ENCODE results near the gene AGPS.

The AGPS gene

GRCh38 chr2:177549171-177549570 lies 156.6 kb downstream of the AGPS start:
- TF ChIP-seq REST (IDR thresholded peaks at IDR 0.05; ENCODE audit: insufficient read depth in 1 of 2, low read depth in 2 of 2, low read length in 2 of 2) = no peak
- no peak for TF ChIP-seq FOXP2 (optimal IDR thresholded peaks at IDR 0.05; ENCODE audit: borderline replicate concordance, extremely low read depth, extremely low read length, insufficient read depth)
- no peak for TF ChIP-seq SIN3A (IDR thresholded peaks at IDR 0.05; ENCODE audit: borderline replicate concordance, insufficient read depth, low read length)
- no peak for TF ChIP-seq TAF1 (IDR thresholded peaks at IDR 0.05; ENCODE audit: borderline replicate concordance, insufficient read depth, low read length)
- TF ChIP-seq POLR2AphosphoS5 (IDR thresholded peaks at IDR 0.05; ENCODE audit: low read depth, low read length) = no peak

GRCh38 chr2:177550264-177551200 lies 158.0 kb downstream of the AGPS start:
- TF ChIP-seq FOXP2 (optimal IDR thresholded peaks at IDR 0.05; ENCODE audit: borderline replicate concordance, extremely low read depth, extremely low read length, insufficient read depth) (no peak), SIN3A (IDR thresholded peaks at IDR 0.05; ENCODE audit: borderline replicate concordance, insufficient read depth, low read length) (no peak), TAF1 (IDR thresholded peaks at IDR 0.05; ENCODE audit: borderline replicate concordance, insufficient read depth, low read length) (no peak), REST (IDR thresholded peaks at IDR 0.05; ENCODE audit: insufficient read depth in 1 of 2, low read depth in 2 of 2, low read length in 2 of 2) (no peak), POLR2AphosphoS5 (IDR thresholded peaks at IDR 0.05; ENCODE audit: low read depth, low read length) (no peak)

- TF ChIP-seq TAF1 (IDR thresholded peaks at IDR 0.05; ENCODE audit: borderline replicate concordance, insufficient read depth, low read length) (no peak), POLR2AphosphoS5 (IDR thresholded peaks at IDR 0.05; ENCODE audit: low read depth, low read length) (no peak), SIN3A (IDR thresholded peaks at IDR 0.05; ENCODE audit: borderline replicate concordance, insufficient read depth, low read length) (no peak), FOXP2 (optimal IDR thresholded peaks at IDR 0.05; ENCODE audit: borderline replicate concordance, extremely low read depth, extremely low read length, insufficient read depth) (no peak), REST (IDR thresholded peaks at IDR 0.05; ENCODE audit: insufficient read depth in 1 of 2, low read depth in 2 of 2, low read length in 2 of 2) (no peak)
Observed at GRCh38 chr2:177551989-177552421, 159.4 kb downstream of the AGPS start.

GRCh38 chr2:177552422-177553175 lies 160.0 kb downstream of the AGPS start:
- TF ChIP-seq SIN3A (IDR thresholded peaks at IDR 0.05; ENCODE audit: borderline replicate concordance, insufficient read depth, low read length) (peak; percentile 29; the same call in 1 of the 2 replicates), REST (IDR thresholded peaks at IDR 0.05; ENCODE audit: insufficient read depth in 1 of 2, low read depth in 2 of 2, low read length in 2 of 2) (0 out of 4 replicates have a peak, but pooled peaks of 1 of the 2 experiments have one; percentile 8), POLR2AphosphoS5 (IDR thresholded peaks at IDR 0.05; ENCODE audit: low read depth, low read length) (0 out of 2 replicates have a peak, but pooled peaks have one; percentile 23), FOXP2 (optimal IDR thresholded peaks at IDR 0.05; ENCODE audit: borderline replicate concordance, extremely low read depth, extremely low read length, insufficient read depth) (peak; percentile 60), TAF1 (IDR thresholded peaks at IDR 0.05; ENCODE audit: borderline replicate concordance, insufficient read depth, low read length) (peak; percentile 20; the same call in 1 of the 2 replicates)
